Liver (tissue), 9 donors: ENCODE measurements around the gene BEAN1. TPM values are rescaled to one million over a fixed set of nuclear protein-coding genes. Genes with fewer than 3 reads are reported as not detected.

ENCODE experiments used
- DNase-seq: peaks from one replicate; pipeline ENCODE4 v3.0.0-alpha.2; 2017; ENCODE audit warnings: low spot score
- H3K27ac ChIP-seq, 2 donors: one replicate each; pipeline ENCODE4 v1.7.0; 2013; ENCODE audit warnings: inconsistent platforms in 2 of 2, low read length in 2 of 2, control low read depth in 1 of 2, low read depth in 1 of 2, mild to moderate bottlenecking in 1 of 2
- H3K27me3 ChIP-seq, 4 donors: one replicate each; pipeline versions ENCODE4 v1.6.1 to v1.7.0; 2013; ENCODE audit warnings: low read length in 3 of 4, inconsistent platforms in 1 of 4, mild to moderate bottlenecking in 1 of 4, moderate library complexity in 1 of 4; ENCODE audit not compliant: control insufficient read depth in 4 of 4, insufficient read depth in 4 of 4
- H3K36me3 ChIP-seq, 4 donors: one replicate each; pipeline versions ENCODE4 v1.6.1 to v1.7.0; 2013; ENCODE audit warnings: low read length in 3 of 4, mild to moderate bottlenecking in 3 of 4, low read depth in 1 of 4, moderate library complexity in 1 of 4; ENCODE audit not compliant: control insufficient read depth in 4 of 4, insufficient read depth in 3 of 4
- H3K4me1 ChIP-seq, 4 donors: one replicate each; pipeline versions ENCODE4 v1.6.1 to v1.7.0; 2013; ENCODE audit warnings: low read length in 3 of 4, mild to moderate bottlenecking in 3 of 4, moderate library complexity in 1 of 4; ENCODE audit not compliant: control insufficient read depth in 4 of 4, insufficient read depth in 4 of 4
- H3K4me3 ChIP-seq, 3 donors: one replicate each; pipeline versions ENCODE4 v1.6.1 to v1.7.0; 2013; ENCODE audit warnings: low read length in 3 of 3, control low read depth in 1 of 3, low read depth in 1 of 3, mild to moderate bottlenecking in 1 of 3
- H3K9ac ChIP-seq, 2 donors: one replicate each; pipeline ENCODE4 v1.7.0; 2013; ENCODE audit warnings: low read length in 2 of 2, mild to moderate bottlenecking in 2 of 2, moderate library complexity in 2 of 2, control low read depth in 1 of 2, low read depth in 1 of 2
- H3K9me3 ChIP-seq, 4 donors: one replicate each; pipeline versions ENCODE4 v1.6.1 to v1.7.0; 2013; ENCODE audit warnings: low read length in 3 of 4; ENCODE audit not compliant: control insufficient read depth in 4 of 4
- ATF3 ChIP-seq: IDR thresholded peaks from 2 replicates; pipeline ENCODE4 v1.6.1; 2016; ENCODE audit warnings: antibody characterized with exemption
- FOXA1 ChIP-seq: IDR thresholded peaks from 2 replicates; pipeline ENCODE4 v1.6.1; 2016; ENCODE audit warnings: antibody characterized with exemption
- GABPA ChIP-seq, 2 donors: IDR thresholded peaks in 1 of 2; conservative IDR thresholded peaks in 1 of 2; 2 replicates each; pipeline ENCODE4 v1.6.1; 2016; ENCODE audit warnings: antibody characterized with exemption in 2 of 2, mild to moderate bottlenecking in 1 of 2, moderate library complexity in 1 of 2
- HNF4A ChIP-seq, 2 donors: conservative IDR thresholded peaks; 2 replicates each; pipeline ENCODE4 v1.6.1; 2016; ENCODE audit warnings: antibody characterized with exemption in 2 of 2, mild to moderate bottlenecking in 2 of 2
- HNF4G ChIP-seq: IDR thresholded peaks from 2 replicates; pipeline ENCODE4 v1.6.1; 2016; ENCODE audit warnings: antibody characterized with exemption
- JUND ChIP-seq, 2 donors: IDR thresholded peaks; 2 replicates each; pipeline ENCODE4 v1.6.1; 2016; ENCODE audit warnings: antibody characterized with exemption in 2 of 2
- MAX ChIP-seq: IDR thresholded peaks from 2 replicates; pipeline ENCODE4 v1.6.1; 2016; ENCODE audit warnings: antibody characterized with exemption
- NR2F2 ChIP-seq: IDR thresholded peaks from 2 replicates; pipeline ENCODE4 v1.6.1; 2016; ENCODE audit warnings: antibody characterized with exemption
- RAD21 ChIP-seq, 2 donors: IDR thresholded peaks; 2 replicates each; pipeline ENCODE4 v1.6.1; 2016; ENCODE audit warnings: antibody characterized with exemption in 2 of 2, mild to moderate bottlenecking in 2 of 2
- REST ChIP-seq: IDR thresholded peaks from 2 replicates; pipeline ENCODE4 v1.6.1; 2016; ENCODE audit warnings: antibody characterized with exemption, mild to moderate bottlenecking
- RXRA ChIP-seq, 2 donors: IDR thresholded peaks; 2 replicates each; pipeline ENCODE4 v1.6.1; 2017 to 2018; ENCODE audit warnings: antibody characterized with exemption in 2 of 2, mild to moderate bottlenecking in 1 of 2
- SP1 ChIP-seq: IDR thresholded peaks from 2 replicates; pipeline ENCODE4 v1.6.1; 2018; ENCODE audit warnings: antibody characterized with exemption, mild to moderate bottlenecking
- YY1 ChIP-seq: IDR thresholded peaks from 2 replicates; pipeline ENCODE4 v1.6.1; 2016; ENCODE audit warnings: antibody characterized with exemption, mild to moderate bottlenecking
- WGBS: extraction: QIAGEN DNeasy Blood & Tissue Kit; methylation state at CpG from one replicate; pipeline ENCODE4 v1.1.7; 2013; 5-methylcytosine and 5-hydroxymethylcytosine counted together
- polyA plus RNA-seq, 2 donors: library from polyadenylated mRNA; stranded (reverse) in 1 of 2; unstranded in 1 of 2; fragments of 200-250 nt in 1 of 2; fragments of >200 nt in 1 of 2; fragmentation: Nextera tagmentation in 1 of 2; extraction: Ambion mirVana in 1 of 2; gene quantifications; one replicate each; pipeline versions ENCODE4 v1.2.1 to v1.2.3, GENCODE V29; 2013 to 2015
- total RNA-seq, 2 donors: library from RNA; depleted of rRNA; stranded (reverse); fragments of >200 nt; gene quantifications; one replicate each; pipeline ENCODE4 v1.2.3, GENCODE V29; 2014
- TF ChIP-seq, protein P1 (sequence below): fragments of 150-350 bp; IDR thresholded peaks from 2 replicates; pipeline ENCODE4 v1.5.1; 2017; ENCODE audit warnings: improper control_type of control experiment, low read depth, low read length; ENCODE audit not compliant: missing input control
- donor health status: healthy.
- donor health status: healthy.
- donor health status: healthy.
- donor health status: healthy.
- donor health status: healthy.

Gene BEAN1
- total and polyA plus RNA-seq, 4 donors: 0.22 to 0.99 (median 0.25) TPM; not detected in 1

DNA sequence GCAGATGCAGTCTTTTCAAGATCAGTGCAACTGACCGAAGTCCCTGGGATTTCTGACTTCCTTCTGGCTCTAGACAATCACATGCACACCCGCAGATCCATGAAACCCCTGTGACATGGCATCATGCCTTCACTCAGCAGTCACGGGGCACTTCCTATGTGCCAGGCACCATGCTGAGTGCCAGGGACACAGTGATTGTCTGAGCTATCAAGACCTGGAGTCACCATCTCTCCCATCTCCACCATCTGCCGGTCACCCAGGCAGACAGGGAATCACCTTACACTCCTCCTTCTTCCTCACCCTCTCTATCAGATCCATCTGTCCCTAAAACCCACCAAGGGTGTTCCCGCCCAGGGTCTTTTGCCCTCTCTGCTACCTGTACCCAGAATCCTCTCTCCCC is 5.3 kb downstream of the BEAN1 start:
- Histone ChIP-seq H3K36me3 (no peaks in the 10 kb centered on the region), H3K4me3 (no peak overlapping the region), H3K27ac (no peak overlapping the region), H3K9ac (no peak overlapping the region), H3K9me3 (no peaks in the 10 kb centered on the region), H3K4me1 (peaks cover 0 to 7% (median 3%) of the 10 kb centered on the region in 4 donors), H3K27me3 (peaks cover 2 to 5% (median 3%) of the 10 kb centered on the region in 4 donors)
- DNase-seq: no peak
- 86% methylated on average over 5 of the region's 5 CpGs for WGBS
- no peak for TF ChIP-seq SP1

- TF ChIP-seq RXRA (IDR thresholded peaks at IDR 0.05) (no peak), RAD21 (IDR thresholded peaks at IDR 0.05) (no peak), FOXA1 (no peak), ATF3 (no peak), YY1 (no peak), MAX (no peak), GABPA (IDR thresholded peaks at IDR 0.05 in 1 of 2, conservative IDR thresholded peaks at IDR 0.05 in 1 of 2) (no peak), REST (no peak), NR2F2 (no peak), SP1 (no peak), HNF4A (conservative IDR thresholded peaks at IDR 0.05) (no peak), HNF4G (no peak), JUND (IDR thresholded peaks at IDR 0.05) (no peak)
- TF ChIP-seq, protein P1, sequence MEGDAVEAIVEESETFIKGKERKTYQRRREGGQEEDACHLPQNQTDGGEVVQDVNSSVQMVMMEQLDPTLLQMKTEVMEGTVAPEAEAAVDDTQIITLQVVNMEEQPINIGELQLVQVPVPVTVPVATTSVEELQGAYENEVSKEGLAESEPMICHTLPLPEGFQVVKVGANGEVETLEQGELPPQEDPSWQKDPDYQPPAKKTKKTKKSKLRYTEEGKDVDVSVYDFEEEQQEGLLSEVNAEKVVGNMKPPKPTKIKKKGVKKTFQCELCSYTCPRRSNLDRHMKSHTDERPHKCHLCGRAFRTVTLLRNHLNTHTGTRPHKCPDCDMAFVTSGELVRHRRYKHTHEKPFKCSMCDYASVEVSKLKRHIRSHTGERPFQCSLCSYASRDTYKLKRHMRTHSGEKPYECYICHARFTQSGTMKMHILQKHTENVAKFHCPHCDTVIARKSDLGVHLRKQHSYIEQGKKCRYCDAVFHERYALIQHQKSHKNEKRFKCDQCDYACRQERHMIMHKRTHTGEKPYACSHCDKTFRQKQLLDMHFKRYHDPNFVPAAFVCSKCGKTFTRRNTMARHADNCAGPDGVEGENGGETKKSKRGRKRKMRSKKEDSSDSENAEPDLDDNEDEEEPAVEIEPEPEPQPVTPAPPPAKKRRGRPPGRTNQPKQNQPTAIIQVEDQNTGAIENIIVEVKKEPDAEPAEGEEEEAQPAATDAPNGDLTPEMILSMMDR: no peak
- H3K27me3 ChIP-seq: peaks cover 0 to 3% (median 0%) of the 10 kb centered on the region in 4 donors
- H3K9me3 ChIP-seq: no peaks in the 10 kb centered on the region
- no peak overlapping the region for H3K27ac ChIP-seq
- H3K36me3 ChIP-seq: no peaks in the 10 kb centered on the region
- H3K4me1 ChIP-seq: no peaks in the 10 kb centered on the region
- no peak for DNase-seq
- no peak overlapping the region for H3K4me3 ChIP-seq
- 73% methylated on average over 9 of the region's 9 CpGs for WGBS
- H3K9ac ChIP-seq: no peak overlapping the region
Measured at GRCh38 chr16:66434619-66435430, 7.7 kb downstream of the BEAN1 start.
